B cell (primary cell): ENCODE measurements around the gene ASB9.

ENCODE experiments used
- EZH2 ChIP-seq: IDR thresholded peaks from 2 replicates; pipeline ENCODE4 v1.6.1; 2012; ENCODE audit warnings: borderline replicate concordance, low read depth, mild to moderate bottlenecking, moderate library complexity, low read length; ENCODE audit not compliant: insufficient read depth, poor library complexity, severe bottlenecking
- TF ChIP-seq, protein P1 (sequence below): fragments of 200-600 bp; IDR thresholded peaks from one replicate; pipeline ENCODE4 v1.8.0; 2022; ENCODE audit warnings: antibody characterized with exemption, mild to moderate bottlenecking

DNA sequence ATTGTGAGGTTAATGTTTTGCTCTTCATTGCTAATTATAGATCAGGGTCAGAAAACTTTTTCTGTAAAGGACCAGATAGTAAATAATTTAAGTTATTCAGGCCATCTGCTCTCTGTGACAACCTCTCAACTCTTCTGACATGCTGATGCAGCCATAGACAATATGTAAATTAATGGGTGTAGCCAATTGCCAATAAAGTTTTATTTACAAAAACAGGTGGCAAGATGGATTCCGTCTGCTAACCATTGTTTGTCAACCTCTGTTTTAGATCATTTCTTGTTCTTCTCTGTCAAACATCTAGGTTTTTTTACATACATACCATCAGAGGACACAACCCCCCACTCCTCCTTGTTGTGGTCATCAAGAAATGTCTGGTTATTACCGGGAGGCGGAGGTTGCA lies 33.7 kb downstream of the ASB9 start:
- TF ChIP-seq, protein P1, sequence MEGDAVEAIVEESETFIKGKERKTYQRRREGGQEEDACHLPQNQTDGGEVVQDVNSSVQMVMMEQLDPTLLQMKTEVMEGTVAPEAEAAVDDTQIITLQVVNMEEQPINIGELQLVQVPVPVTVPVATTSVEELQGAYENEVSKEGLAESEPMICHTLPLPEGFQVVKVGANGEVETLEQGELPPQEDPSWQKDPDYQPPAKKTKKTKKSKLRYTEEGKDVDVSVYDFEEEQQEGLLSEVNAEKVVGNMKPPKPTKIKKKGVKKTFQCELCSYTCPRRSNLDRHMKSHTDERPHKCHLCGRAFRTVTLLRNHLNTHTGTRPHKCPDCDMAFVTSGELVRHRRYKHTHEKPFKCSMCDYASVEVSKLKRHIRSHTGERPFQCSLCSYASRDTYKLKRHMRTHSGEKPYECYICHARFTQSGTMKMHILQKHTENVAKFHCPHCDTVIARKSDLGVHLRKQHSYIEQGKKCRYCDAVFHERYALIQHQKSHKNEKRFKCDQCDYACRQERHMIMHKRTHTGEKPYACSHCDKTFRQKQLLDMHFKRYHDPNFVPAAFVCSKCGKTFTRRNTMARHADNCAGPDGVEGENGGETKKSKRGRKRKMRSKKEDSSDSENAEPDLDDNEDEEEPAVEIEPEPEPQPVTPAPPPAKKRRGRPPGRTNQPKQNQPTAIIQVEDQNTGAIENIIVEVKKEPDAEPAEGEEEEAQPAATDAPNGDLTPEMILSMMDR = no peak
- no peak for TF ChIP-seq EZH2
